ENCODE data around the gene ARID1B. TPM values are rescaled to one million over a fixed set of nuclear protein-coding genes. Genes with fewer than 3 reads are reported as not detected.

ARID1B gene
- total and polyA plus RNA-seq, 4 donors: 7.0 to 49.0 (median 24.2) TPM

- WGBS: 95% methylated on average over 8 of the region's 8 CpGs
- Histone ChIP-seq H3K4me3 (ENCODE audit: low read depth in 1 of 3, low read length in 3 of 3) (no peak overlapping the region), H3K4me1 (ENCODE audit: control insufficient read depth in 4 of 4, insufficient read depth in 4 of 4, low read length in 3 of 4) (peaks cover 0 to 9% (median 2%) of the 10 kb centered on the region in 4 donors), H3K27ac (ENCODE audit: low read depth in 1 of 2, low read length in 2 of 2) (no peak overlapping the region), H3K27me3 (ENCODE audit: control insufficient read depth in 4 of 4, insufficient read depth in 4 of 4, low read length in 3 of 4) (no peaks in the 10 kb centered on the region), H3K9me3 (ENCODE audit: control insufficient read depth in 4 of 4, low read length in 3 of 4) (no peaks in the 10 kb centered on the region), H3K36me3 (ENCODE audit: control insufficient read depth in 4 of 4, insufficient read depth in 3 of 4, low read depth in 1 of 4, low read length in 3 of 4) (no peaks in the 10 kb centered on the region), H3K9ac (ENCODE audit: low read depth in 1 of 2, low read length in 2 of 2) (no peak overlapping the region)
- DNase-seq (ENCODE audit: low spot score): no peak
- no peak for TF ChIP-seq JUND (IDR thresholded peaks at IDR 0.05)
- TF ChIP-seq GABPA (IDR thresholded peaks at IDR 0.05 in 1 of 2, conservative IDR thresholded peaks at IDR 0.05 in 1 of 2): no peak
- no peak for TF ChIP-seq ZBTB33 (IDR thresholded peaks at IDR 0.05)
- TF ChIP-seq FOXA2 (IDR thresholded peaks at IDR 0.05): no peak
- no peak for TF ChIP-seq YY1 (IDR thresholded peaks at IDR 0.05)
- no peak for TF ChIP-seq SP1 (IDR thresholded peaks at IDR 0.05)
- no peak for TF ChIP-seq RXRA (IDR thresholded peaks at IDR 0.05)
- TF ChIP-seq RAD21 (IDR thresholded peaks at IDR 0.05): no peak
- TF ChIP-seq HNF4A (conservative IDR thresholded peaks at IDR 0.05): no peak
- no peak for TF ChIP-seq MAX (IDR thresholded peaks at IDR 0.05)
- no peak for TF ChIP-seq ATF3 (IDR thresholded peaks at IDR 0.05)
- no peak for TF ChIP-seq REST (IDR thresholded peaks at IDR 0.05)
- no peak for TF ChIP-seq NR2F2 (IDR thresholded peaks at IDR 0.05)
- no peak for TF ChIP-seq EGR1 (IDR thresholded peaks at IDR 0.05; ENCODE audit: low read depth in 2 of 2)
- no peak for TF ChIP-seq HNF4G (IDR thresholded peaks at IDR 0.05)
Measured at GRCh38 chr6:156756630-156757610, 20.3 kb upstream of the ARID1B start.

GRCh38 chr6:156757849-156758248 lies 19.3 kb upstream of the ARID1B start:
- Histone ChIP-seq H3K36me3 (ENCODE audit: control insufficient read depth in 4 of 4, insufficient read depth in 3 of 4, low read depth in 1 of 4, low read length in 3 of 4) (no peaks in the 10 kb centered on the region), H3K27ac (ENCODE audit: low read depth in 1 of 2, low read length in 2 of 2) (no peak overlapping the region), H3K4me1 (ENCODE audit: control insufficient read depth in 4 of 4, insufficient read depth in 4 of 4, low read length in 3 of 4) (peaks cover 0 to 4% (median 1%) of the 10 kb centered on the region in 4 donors), H3K27me3 (ENCODE audit: control insufficient read depth in 4 of 4, insufficient read depth in 4 of 4, low read length in 3 of 4) (no peaks in the 10 kb centered on the region), H3K9me3 (ENCODE audit: control insufficient read depth in 4 of 4, low read length in 3 of 4) (no peaks in the 10 kb centered on the region), H3K9ac (ENCODE audit: low read depth in 1 of 2, low read length in 2 of 2) (no peak overlapping the region), H3K4me3 (ENCODE audit: low read depth in 1 of 3, low read length in 3 of 3) (no peak overlapping the region)
- WGBS: 78% methylated on average over 2 of the region's 2 CpGs
- TF ChIP-seq FOXA2 (IDR thresholded peaks at IDR 0.05) (no peak), ATF3 (IDR thresholded peaks at IDR 0.05) (no peak), EGR1 (IDR thresholded peaks at IDR 0.05; ENCODE audit: low read depth in 2 of 2) (no peak), HNF4A (conservative IDR thresholded peaks at IDR 0.05) (no peak), RAD21 (IDR thresholded peaks at IDR 0.05) (no peak), YY1 (IDR thresholded peaks at IDR 0.05) (no peak), FOXA1 (IDR thresholded peaks at IDR 0.05) (no peak), REST (IDR thresholded peaks at IDR 0.05) (no peak)
- DNase-seq (ENCODE audit: low spot score): no peak

Measured in liver (tissue), 9 donors.